ENCODE results near the gene CUX1.

The CUX1 gene

DNA sequence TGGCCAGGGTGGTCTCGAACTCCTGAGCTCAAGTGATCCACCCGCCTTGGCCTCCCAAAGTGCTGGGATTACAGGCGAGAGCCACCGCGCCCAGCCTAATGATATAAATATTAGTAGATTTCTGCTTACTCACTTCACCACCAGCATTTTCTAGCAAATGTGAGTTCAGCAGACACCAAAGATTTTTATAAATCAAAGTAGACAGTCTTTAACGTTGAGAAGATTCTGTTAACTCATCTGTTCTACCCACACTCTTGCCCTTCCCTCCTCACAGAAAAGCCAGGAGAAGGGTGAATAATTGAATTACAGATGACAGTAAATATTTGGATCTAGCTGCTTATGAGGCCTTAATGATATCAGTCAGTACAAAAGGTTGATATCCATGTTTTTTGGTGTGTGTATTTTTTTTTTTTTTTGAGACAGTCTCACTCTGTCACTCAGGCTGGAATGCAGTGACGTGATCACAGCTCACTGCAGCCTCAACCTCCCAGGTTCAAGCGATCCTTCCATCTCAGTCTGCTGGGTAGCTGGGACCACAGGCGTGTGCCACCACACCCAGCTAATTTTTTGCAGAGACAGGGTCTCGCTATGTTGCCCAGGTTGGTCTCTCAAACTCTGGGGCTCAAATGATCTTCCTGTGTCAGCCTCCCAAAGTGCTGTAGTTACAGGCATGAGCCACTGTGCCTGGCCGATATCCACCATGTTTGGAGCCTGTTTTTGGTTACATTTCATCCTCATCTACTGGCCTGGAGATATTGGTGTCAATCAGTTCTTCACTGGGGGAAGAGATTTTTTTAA is 120.5 kb downstream of the CUX1 start:
- DNase-seq (ENCODE audit: low read depth), result no peak

DNA sequence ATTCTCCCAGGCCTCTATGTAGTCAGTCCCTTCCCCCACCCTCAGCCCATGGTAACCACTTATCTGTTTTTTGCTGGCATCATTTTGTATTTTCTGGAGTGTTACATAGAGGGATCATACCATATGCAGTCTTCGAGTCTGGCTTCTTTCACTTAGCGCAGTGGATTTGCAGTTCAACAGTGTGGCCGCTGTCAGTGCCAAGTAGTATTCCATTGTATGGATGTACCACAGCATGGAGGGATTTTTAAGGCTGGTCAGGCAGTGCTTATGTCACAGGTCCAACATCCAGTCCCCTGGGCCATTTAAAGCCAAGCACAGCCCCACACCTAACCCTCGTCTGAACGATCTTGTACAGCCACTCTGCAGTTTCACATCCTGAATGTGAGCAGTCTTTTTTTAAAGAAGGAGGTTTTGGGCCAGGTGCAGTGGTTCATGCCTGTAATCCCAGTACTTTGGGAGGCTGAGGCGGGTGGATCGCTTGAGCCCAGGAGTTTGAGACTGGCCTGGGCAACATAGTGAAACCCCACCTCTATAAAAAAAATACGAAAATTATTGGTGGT is 121.8 kb downstream of the CUX1 start:
- no peak for DNase-seq (ENCODE audit: low read depth)

DNA sequence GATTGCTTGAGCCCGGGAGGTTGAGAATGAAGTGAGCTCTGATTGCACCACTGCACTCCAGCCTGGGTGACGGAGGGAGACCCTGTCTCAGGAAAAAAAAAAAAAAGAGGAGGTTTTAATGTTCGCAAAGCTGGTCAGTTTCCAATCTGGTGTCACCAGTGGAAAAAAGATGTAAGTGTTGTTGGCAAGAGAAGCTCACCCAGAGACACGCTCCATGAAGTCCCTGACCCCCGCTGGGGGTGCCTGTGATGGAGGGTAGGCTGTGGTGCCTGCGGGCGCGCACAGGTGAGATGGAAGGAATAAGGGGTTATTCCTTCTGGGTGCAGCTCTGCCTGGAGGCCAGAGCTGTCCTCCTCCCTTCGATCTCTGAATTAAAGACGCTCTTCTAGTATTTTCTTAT is 122.7 kb downstream of the CUX1 start:
- no peak for DNase-seq (ENCODE audit: low read depth)

DNA sequence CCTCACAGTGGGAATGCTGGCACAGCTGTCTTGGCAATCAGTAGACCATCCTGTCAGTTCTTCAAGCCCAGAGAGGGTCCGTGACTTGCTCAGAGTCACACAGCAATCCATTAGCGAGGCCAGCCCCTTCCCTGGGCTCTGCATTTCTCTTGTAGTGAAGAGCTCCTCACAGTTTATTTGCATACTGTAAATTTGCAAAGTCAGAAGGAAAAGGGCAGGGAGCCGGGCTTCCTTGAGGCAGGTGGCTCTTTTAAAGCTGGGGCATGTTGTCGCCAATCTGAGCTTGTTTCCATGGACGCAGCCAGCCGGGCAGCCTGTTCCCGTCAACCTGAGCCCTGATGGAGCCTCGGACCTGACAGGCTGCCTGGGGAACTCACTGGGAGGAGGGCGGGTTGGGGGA is 123.4 kb downstream of the CUX1 start:
- DNase-seq (ENCODE audit: low read depth), result no peak

DNA sequence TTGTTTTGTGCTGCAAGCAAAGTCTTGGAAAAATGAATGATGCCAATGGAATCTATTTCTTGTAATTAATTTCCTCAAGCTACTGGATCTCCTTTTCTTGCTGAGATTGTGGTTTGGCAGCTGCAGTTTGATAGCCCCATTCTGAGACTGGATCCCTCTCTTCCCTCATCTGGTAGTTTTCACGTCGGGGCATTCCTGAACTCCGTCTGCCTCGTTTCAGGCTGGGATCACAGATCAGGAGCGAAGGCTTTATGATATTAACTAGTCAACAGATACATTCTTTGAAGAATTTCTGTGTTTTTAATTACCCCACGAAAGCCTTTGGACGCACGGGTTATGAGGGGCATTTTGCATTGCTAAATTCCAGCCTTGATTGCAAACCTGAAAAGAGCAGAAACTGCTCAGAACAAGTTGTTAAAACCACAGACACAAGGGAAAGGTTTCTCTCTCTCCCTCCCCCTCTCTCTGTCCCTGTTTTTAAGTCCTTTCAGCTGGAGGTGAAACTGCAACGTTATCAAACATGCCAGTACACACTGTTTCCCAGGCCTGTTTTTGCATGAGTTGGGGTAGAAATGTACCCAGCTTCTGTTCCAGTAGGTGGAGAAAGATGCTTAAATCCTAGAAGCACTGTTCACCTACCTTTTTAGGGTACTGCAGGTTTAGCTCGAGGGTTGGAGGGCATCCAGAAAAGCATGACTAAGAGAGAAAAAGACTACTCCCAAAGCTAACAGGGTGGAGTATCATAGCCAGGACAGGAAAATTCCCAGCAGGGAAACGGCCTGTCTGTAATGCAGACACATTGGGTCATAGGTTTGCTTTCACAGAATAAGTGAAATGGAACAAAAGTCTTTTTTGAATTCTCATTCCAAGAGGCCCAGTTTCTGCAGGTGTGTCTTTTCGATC is 124.3 kb downstream of the CUX1 start:
- DNase-seq (ENCODE audit: low read depth), result peak; percentile 88

DNA sequence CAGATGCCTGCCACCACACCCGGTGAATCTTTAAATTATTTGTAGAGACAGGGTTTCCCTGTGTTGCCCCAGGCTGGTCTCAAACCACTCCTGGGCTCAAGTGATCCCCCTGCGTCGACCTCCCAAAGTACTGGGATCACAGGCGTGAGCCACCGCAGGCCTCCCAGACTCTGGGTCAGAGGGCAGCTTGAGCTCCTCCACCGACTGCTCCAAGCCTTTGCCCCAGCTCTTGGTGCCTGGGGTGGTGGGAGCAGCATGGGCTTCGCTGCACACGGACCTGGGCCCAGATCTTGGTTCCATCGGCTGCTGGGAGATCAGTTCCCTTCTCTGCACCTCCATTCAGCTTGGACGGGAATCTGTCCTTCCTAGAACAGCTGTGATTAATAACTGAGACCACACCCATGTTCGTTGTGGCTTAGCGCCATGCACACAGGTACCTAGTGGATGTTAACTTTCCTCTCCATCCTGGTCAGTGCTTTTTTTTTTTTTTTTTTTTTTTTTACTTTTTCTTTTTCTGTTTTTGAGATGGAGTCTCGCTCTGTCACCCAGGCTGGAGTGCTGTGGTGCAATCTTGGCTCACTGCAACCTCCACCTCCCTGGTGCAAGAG is 125.3 kb downstream of the CUX1 start:
- DNase-seq (ENCODE audit: low read depth), result no peak

DNA sequence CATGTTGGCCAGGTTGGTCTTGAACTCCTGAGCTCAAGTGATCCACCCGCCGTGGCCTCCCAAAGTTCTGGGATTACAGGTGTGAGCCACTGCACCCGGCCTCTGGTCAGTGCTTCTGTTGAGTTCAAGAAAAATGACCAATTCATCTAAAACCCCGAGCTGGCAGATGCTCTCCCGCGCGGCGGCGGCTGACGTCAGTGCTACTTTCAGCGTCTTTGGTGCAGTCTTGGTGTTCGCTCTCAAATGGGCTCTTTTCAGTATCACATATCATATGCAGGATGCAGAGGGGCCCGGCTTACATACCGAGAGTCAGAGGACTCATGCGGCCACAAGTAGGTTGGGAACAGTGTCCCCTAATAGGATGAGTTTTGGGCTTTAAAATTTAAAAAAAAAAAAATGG is 125.9 kb downstream of the CUX1 start:
- DNase-seq (ENCODE audit: low read depth), result no peak

DNA sequence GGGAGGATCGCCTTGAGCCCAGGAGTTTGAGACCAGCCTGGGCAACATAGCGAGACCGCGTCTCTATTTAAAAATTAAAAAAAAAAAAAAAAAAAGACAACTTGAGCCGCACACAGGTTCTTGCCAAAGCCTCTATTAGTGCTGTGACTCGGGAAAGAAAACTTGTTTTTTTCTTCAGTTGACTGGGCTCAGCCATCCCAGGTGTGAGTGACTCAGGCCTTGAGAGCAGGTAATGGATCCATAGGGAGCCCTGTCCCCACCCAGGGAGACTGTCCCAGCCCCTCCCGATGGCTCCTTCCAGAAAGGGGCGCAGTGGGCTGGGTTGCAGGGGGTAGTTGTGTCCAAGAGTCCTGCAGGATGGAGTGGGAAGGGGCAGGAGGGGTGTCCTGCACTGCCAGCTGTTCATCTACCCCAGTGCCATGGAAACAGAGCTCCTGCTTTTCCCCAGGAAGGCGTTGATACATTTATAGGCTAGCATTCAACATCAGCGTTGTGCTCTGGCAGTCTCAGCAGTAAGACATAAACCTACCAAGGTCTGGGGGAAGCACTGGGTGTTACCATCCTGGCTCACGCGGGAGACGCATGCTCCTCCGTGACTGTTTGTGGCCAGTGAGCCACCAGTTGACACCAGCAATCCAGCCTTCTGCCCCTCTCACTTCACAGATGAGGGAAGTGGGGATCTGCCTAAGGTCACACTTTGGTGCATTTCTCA is 126.6 kb downstream of the CUX1 start:
- no peak for DNase-seq (ENCODE audit: low read depth)

DNA sequence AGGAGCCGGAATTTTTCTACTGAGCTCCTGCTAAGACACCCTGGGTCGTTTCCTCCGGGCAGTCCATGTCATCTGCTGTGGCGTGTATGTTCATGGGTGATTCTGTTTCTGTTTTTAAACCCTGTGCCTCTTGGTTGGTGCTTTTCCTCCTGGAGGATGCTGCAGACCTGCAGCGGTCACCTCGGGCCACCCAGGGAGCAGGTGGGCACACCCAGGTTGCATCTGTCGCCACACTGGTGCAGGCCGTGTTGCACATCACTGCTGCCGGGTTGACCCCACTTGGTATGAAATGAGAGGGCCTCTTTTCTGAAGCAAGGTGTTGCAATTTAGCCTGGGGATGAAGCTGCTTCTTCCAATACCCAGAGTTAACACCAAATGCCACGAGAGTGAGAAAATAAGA is 127.2 kb downstream of the CUX1 start:
- DNase-seq (ENCODE audit: low read depth), result no peak

DNA sequence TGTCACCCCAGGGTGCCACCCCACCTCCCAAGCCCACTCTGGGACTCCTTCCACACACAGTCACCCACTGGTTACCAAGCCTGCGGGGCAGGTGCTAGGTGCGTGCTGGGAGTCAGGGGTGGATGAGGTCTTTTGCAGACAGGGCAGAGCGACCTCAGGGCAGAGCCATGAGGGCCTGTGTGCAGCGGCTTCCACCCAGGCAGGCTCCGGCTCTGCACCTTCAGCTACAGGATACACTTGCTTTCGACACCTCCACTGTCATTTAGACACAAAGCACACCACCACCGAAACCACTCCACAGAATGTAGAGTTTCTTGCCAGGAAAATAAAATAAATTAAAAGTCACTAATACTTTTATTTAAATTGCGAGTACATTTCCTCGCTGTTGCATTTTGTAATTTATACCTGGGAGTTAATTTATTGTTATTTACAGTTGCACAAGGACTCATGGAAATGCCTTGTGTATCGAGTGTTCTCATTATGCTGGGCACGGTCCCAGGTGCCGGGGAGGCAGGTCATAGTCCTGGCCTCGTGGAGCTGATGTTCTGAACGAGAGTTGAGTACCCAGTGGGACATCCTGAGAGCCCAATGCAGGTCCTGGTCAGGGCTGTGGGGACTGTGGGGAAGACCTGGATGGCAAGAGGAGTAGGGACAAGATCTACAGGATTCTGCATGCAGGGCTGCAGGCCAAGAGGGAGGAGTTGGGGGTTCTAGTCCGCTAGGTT is 127.8 kb downstream of the CUX1 start:
- DNase-seq (ENCODE audit: low read depth), result no peak

DNA sequence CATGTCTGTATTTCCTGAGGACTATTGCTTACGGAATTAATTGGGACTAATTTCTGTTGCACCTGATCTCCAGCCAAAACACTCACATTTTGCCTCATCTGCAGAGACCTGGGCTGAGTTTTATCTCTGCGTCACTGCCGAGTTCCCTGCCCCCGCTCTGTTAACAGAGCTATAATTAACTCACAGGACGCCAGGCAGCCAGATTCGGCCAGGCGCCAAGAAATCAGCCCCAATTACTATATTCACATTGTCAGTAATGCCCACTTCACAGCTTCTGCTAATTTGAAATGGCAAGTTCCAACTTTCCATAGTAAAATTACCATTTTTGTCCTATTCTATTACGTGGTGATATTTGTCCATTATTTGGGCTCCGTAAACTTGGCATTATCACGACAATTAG is 130.5 kb downstream of the CUX1 start:
- no peak for DNase-seq (ENCODE audit: low read depth)

DNA sequence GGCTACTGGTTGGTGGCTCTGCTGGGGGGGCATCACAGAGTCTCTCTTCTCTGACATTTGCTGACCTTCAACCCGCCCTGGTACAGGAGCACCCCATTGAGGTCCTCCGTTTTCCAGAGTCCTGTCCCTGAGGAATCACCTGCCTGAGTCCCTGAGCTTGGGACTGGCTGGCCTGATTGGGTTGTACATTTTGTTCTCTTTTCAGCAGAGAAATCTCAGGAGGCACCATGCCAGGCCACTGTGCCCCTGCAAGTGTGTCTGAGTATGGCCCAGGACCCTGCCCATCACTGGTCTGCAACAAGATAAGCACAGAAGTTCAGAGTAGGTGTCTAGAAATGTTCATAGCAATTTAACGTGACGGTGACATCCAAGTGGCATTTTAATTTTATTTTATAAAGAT is 131.2 kb downstream of the CUX1 start:
- no peak for DNase-seq (ENCODE audit: low read depth)

DNA sequence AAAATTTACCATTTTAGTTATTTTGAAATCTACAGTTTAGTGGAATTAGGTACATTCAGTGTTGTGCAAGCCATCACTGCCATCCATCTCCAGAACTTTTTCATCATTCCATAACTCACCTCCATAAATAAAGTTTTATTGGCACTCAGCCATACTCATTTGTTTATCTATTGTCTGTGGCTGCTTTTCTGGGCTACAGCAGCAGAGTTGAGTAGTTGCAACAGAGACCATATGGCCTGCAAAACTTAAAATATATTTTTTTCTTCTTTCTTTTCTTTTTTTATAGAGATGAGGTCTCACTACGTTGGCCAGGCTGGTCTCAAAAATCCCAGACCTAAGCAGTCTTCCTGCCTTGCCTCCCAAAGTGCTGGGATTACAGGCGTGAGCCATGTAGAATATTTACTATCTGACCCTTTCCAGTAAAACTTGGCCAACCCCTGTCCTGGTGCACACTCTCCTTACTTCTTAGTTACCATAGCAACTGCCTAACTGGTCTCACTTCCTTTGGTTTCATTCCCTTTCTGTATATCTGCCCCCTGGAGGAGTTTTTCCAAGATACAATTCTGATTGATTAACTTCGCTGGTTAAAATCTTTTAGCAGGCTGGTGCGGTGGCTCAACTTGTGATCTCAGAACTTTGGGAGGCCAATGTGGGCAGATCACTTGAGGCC is 133.2 kb downstream of the CUX1 start:
- peak; percentile 69 for DNase-seq (ENCODE audit: low read depth)

DNA sequence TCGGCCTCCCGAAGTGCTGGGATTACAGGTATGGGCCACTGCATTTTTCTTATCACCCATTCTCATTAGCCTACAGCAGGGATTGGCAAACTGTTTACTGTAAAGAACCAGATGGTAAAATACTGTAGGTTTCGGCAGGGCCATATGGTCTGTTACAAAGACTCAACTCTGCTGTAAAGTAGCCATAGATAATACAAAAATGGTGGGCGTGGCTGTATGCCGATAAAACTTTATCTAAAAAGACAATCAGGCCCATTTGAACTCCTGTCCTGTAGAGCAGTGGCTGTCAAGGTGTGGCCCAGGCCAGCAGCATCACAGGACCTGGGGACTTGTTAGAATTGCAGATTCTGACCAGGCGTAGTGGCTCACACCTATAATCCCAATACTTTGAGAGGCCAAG is 134.3 kb downstream of the CUX1 start:
- DNase-seq (ENCODE audit: low read depth), result no peak

DNA sequence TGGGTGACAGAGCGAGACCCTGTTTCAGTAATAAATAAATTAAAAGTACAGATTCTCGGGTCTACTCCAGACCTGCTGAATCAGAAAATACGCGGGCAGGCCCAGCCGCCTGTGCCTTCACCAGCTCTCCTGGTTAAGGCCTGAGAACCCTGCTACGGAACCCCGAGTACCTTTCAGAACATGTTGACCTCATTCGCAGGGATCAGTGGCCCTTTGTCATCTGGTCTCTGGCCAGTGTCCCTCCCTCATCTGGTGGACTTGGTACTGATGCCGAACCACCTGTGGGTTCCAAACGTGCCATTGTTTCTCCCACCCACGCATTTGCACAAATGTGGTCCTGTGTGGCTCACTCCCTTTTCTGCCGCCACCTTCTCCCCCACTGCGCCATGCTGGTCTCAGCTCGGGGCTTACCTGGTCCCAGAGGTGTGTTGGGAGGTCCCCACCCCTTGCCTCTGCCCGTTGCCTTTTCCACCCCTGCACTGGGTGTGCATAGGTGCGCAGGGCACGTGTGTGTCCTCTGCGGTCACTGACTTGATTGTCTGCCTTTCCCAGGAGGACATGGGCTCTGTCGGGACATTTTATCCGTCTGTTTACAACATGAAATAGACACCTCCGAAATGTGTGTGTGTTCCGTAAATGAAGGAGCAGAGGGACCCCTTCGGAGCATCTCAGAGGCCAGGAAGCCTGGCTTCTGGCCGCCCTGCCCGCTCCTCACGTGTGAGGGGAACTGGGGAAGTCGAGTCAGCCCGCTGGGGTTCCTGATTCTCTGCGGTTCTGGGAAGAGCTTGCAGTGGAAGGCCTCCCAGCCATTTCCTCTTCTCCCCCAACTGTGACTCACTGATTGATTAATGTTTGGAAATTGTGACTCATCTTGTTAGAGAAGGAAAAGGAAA is 135.2 kb downstream of the CUX1 start:
- peak; percentile 81 for DNase-seq (ENCODE audit: low read depth)

DNA sequence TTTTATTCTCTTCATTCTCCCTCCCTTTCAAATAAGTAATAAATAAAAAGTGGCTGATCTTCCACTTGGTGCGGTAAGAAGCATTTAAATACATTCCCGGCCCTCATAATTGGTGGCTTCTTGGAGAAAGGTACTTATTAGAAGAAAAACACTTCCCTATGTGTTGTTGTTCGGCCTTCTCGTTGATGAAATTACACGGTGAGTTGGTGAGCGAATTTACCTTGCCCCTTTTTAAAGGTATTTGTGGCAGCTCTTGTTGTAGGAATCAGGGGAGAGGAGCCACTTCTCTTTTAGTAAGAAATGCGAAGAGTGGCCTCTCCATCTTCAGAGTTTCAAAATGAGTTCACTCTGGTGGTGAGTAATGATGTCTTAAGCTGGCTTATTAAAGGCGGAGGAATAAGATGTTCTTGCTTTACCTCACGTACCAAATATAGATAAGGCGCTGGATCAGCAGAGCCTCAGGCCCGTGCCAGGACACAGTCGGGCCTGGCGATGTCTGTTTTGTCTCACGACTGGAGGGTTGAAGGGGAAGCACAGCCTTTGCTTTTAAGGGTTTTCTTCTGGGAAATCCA is 135.9 kb downstream of the CUX1 start:
- peak; percentile 83 for DNase-seq (ENCODE audit: low read depth)

DNA sequence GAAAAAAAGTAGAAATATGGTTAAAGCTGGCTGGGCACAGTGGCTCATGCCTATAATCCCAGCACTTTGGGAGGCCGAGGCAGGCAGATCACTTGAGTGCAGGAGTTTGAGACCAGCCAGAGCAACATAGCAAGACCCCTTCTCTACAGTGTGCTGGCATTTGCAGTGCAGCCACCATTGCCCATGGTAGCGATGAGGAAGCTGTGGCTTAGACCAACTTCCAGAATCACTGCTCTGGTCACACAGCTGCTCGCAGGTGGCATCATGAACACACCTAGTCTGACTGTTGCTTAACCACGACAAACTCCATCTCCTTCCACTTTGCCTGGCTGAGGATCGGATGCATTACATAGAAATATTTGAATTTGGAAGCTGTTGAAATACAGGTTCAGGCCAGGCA is 137.1 kb downstream of the CUX1 start:
- DNase-seq (ENCODE audit: low read depth), result no peak

DNA sequence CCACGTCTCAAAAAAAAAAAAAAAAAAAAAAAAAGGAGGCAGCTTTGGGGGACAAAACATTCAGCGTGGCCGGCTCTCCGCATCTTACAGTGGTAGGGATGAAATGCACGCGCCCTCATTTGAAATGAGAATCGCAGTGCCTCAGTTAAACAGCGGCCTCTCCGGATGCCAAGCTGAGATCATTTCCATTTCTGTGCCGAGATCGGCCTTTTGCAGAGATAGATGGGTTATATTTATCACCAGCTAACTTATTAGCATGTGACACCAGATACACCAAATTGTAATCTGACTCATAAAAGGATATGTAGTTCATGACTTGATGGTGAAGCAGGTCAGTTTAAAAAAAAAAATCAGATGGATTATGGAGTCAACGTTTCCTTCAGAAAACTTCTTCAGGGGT is 138.7 kb downstream of the CUX1 start:
- no peak for DNase-seq (ENCODE audit: low read depth)
